Spinal cord (tissue), 10 donors: ENCODE results near the gene SDF4. TPM values are rescaled to one million over a fixed set of nuclear protein-coding genes. Genes with fewer than 3 reads are reported as not detected.

Experiments used
- DNase-seq, 6 donors: peaks; one replicate each; pipeline versions ENCODE4 v3.0.0 to v3.0.0-alpha.2; 2013 to 2015; ENCODE audit warnings: low spot score in 6 of 6, low read depth in 4 of 6
- H3K27ac ChIP-seq: one replicate; pipeline ENCODE4 v1.5.1; 2013; ENCODE audit warnings: low read depth, low read length, control low read depth
- H3K27me3 ChIP-seq: one replicate; pipeline ENCODE4 v1.6.1; 2013; ENCODE audit warnings: low read length; ENCODE audit not compliant: control insufficient read depth, insufficient read depth
- H3K36me3 ChIP-seq: one replicate; pipeline ENCODE4 v1.6.1; 2013; ENCODE audit warnings: low read length; ENCODE audit not compliant: control insufficient read depth, insufficient read depth
- H3K4me1 ChIP-seq: one replicate; pipeline ENCODE4 v1.6.1; 2013; ENCODE audit warnings: low read length; ENCODE audit not compliant: control insufficient read depth, insufficient read depth
- H3K4me3 ChIP-seq: one replicate; pipeline ENCODE4 v1.5.1; 2013; ENCODE audit warnings: low read depth, low read length, control low read depth
- H3K9me3 ChIP-seq: one replicate; pipeline ENCODE4 v1.6.1; 2013; ENCODE audit warnings: low read length; ENCODE audit not compliant: control insufficient read depth, insufficient read depth
- WGBS: methylation state at CpG from one replicate; pipeline ENCODE4 v1.1.5; 2013; ENCODE audit warnings: missing lambda C conversion rate; ENCODE audit not compliant: insufficient coverage; 5-methylcytosine and 5-hydroxymethylcytosine counted together
- polyA plus RNA-seq, 2 donors: library from polyadenylated mRNA; unstranded; fragments of 120-200 nt; gene quantifications; one replicate each; pipeline ENCODE4 v1.2.1, GENCODE V29; 2013; ENCODE audit not compliant: insufficient read length in 2 of 2
- total RNA-seq, 2 donors: library from RNA; depleted of rRNA in 1 of 2; stranded (reverse); fragments of 120-200 nt in 1 of 2; fragments of >200 nt in 1 of 2; gene quantifications; one replicate each; pipeline versions ENCODE4 v1.2.3 to v1.2.4, GENCODE V29; 2013 to 2014
- donor health status: healthy.

The SDF4 gene
- total and polyA plus RNA-seq, 4 donors, result 31.0 to 160 (median 106) TPM

DNA sequence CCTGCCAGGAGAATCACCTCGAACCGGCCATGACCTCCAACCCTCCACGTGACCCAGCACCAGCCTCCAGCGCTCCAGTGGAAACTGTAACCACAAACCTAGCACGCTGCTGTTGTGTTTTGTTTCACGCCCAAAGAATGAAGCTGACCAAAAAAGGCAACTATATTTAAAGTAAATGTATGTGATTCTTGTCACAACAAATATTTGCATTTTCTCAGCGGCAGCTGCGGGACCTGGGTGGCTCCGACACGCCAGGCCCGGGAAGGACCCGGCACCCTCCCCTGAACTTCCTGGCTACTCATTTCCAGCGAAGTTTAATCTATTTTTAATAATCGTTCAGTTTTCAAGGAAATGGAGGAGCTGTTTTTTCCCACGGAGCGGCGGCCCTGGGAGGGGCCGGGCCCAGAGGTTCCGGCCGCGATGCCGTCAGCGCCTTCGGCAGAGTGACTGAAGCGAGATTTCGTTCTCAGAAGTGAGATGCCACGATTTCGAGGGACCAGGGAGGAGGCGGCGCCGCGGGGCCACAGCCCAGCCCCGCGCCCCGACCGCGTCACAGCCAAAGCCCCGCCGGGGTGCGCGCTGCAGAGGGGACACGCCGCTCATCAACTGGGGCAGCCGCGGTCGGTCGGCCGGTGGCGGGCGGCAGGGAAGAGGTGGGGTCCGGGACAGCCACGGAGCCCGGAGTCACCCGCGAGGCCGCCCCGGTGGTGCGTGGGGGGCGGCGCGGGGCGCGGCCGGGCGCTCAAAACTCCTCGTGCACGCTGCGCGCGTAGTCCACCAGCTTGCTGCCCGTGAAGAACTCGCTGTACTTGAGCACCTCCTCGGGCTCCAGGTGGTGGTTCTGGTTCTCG lies 14.8 kb downstream of the SDF4 start:
- H3K4me1 ChIP-seq, result no peaks in the 10 kb centered on the region
- no peak overlapping the region for H3K27ac ChIP-seq
- WGBS, result 96% methylated on average over 69 of the region's 74 CpGs
- H3K4me3 ChIP-seq, result no peak overlapping the region
- DNase-seq, result no peak
- peaks cover 82% of the 10 kb centered on the region for H3K36me3 ChIP-seq
- no peaks in the 10 kb centered on the region for H3K9me3 ChIP-seq
- no peaks in the 10 kb centered on the region for H3K27me3 ChIP-seq

DNA sequence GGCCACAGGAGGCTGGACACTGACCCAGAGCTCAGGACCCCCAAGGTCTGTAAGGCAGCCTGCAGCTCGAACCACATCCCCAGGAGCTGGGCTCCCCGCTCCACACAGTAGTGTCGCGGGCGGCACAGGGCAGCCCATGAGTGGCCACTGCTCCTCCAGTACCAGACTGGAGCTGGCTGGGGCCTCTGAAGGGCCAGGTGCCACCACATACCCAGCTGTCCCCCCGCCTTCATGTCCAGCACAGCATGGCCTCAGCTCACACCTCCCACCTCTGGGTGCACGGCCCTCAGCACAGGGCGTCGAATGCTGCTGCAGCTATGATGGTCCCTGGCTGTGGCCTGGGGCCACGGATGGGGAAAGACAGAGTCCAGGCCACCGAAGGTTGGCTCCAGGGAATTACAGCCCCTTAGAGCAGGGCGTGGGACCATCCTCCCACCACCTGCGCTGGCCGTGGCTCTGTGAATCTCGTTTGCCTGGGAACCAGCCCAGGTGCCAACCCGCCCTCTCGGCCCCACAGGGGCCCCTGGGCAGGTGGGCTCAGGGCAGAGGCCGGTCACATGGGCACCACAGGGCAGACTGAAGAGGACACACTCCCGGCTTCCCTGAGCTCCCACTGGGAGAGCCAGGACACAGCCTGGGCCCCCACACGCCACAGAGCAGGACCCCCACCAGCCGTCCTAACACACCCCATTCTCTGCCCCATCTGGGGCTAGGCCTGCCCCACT lies 15.8 kb downstream of the SDF4 start:
- H3K4me1 ChIP-seq, result no peaks in the 10 kb centered on the region
- no peaks in the 10 kb centered on the region for H3K27me3 ChIP-seq
- H3K9me3 ChIP-seq, result no peaks in the 10 kb centered on the region
- peaks cover 72% of the 10 kb centered on the region for H3K36me3 ChIP-seq
- H3K27ac ChIP-seq, result no peak overlapping the region
- no peak for DNase-seq
- H3K4me3 ChIP-seq, result no peak overlapping the region
- WGBS, result 93% methylated on average over 20 of the region's 21 CpGs

DNA sequence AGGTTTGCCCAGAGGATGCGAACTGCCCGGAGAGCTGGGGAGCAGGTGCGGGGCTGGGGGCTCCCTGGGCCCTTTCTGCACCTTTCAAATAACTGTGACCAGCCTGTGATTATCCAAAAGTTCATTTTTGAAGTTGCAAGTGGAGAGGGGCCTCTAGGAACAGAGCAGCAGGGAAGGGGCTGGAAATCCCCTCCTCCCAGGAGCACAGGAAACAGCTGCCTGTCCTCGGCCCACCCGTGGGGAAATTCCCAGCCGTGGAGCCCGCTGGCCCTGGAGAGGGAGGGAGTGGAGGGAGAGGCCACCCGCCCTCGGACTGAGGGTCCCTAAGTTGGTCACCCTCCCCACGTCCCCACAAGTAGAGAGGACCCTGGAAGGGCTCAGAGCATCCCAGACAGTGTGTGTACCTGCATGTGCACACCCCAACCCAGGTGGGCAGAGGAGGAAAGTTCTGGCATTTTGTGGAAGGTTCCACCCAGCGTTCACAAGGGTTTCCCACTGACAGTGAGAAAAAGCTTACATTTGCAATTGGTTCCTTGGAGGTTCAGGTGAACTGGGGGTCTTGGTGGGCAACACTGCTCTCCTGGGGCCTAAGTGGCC lies 16.6 kb downstream of the SDF4 start:
- H3K4me3 ChIP-seq, result no peak overlapping the region
- no peak overlapping the region for H3K27ac ChIP-seq
- H3K9me3 ChIP-seq, result no peaks in the 10 kb centered on the region
- no peaks in the 10 kb centered on the region for H3K4me1 ChIP-seq
- 91% methylated on average over 3 of the region's 11 CpGs for WGBS
- H3K36me3 ChIP-seq, result peaks cover 64% of the 10 kb centered on the region
- no peaks in the 10 kb centered on the region for H3K27me3 ChIP-seq
- DNase-seq, result no peak

DNA sequence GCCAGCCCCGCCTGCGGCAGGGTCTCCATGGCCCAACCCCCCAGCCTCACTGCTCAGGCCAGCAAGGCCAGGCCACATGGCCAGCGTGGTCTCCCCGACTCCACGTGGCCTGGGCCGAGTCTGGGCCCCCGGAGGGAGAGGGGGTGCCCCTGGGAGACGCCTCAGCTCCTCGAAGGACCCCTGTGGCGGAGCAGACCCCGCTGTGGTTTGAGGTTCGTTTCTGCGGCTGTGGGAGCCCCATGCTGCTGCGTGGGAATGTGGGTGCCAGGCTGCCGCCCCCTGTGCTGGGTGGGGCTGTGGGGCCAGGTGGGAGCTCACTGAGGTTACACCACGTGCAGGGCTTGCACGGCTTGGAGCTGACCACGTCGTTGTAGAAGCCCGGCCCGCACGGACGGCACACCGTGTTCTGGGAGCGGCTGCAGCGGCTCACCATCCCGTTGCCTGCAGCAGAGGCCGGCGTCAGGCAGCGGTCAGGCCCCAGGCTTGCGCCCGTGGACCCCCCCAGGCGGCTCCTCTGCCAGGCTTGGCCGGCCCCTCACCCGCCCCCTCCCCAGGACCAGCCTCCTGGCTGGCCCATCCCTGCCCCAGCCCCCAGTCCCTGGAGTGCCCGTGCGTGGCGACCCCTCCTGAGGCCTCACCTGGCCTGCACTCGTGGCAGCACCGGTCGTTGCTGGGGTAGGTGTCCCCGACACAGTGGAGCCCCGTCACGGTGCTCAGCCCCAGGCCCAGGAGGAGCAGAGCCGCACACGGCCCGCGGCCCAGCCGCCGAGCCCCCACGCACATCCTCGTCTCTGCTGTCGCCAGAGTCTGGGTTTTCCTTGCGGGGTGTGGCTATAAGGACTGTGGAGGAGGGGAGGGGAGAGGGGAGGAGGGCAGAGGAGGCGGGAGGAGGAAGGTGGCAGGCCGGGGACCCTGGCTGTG lies 18.2 kb downstream of the SDF4 start, which contains the start of gene TNFRSF4:
TNFRSF4 (minus strand) TSS at position 809 of the 921 bp plus-strand sequence; CDS start at position 783, 26 bp downstream.
- Histone ChIP-seq H3K4me3 (no peak within 1 kb of the TSS), H3K27me3 (no peaks in the 10 kb centered on the region), H3K9me3 (no peaks in the 10 kb centered on the region), H3K4me1 (peaks cover under 1% of the 10 kb centered on the region), H3K36me3 (peaks cover 48% of the 10 kb centered on the region), H3K27ac (no peak within 1 kb of the TSS)
- no peak for DNase-seq
- WGBS, result 67% methylated on average over 54 of the region's 56 CpGs

DNA sequence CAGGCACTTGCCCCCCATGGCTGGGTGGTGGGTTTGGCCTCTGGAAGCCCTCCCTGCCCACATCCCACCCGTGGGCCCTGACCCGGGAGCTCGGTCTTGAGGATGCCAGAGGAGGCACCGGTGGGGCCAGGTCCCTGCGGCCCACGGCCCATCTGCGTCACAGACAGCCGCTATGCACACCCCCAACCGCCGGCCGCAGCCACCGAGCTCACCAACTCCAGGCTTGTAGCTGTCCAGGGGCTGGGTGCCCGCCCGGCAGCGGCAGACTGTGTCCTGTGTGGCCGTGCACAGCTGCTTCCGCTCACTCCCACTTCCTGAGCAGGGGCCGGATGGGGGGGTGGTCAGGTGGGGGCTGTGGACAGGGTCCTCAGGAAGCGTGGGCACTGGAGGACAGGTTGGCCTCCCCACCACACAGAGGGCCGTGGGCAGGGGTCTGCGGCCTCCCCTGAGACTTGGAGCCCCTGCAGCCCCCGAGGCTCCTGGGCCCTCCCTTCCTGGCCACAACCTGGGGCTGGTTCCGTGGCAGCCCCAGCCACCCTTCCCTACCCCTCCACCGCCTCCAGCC lies 18.9 kb downstream of the SDF4 start:
- 75% methylated on average over 24 of the region's 24 CpGs for WGBS
- no peaks in the 10 kb centered on the region for H3K9me3 ChIP-seq
- H3K36me3 ChIP-seq, result peaks cover 41% of the 10 kb centered on the region
- no peak overlapping the region for H3K27ac ChIP-seq
- H3K27me3 ChIP-seq, result peaks cover 4% of the 10 kb centered on the region
- H3K4me1 ChIP-seq, result peaks cover 8% of the 10 kb centered on the region
- H3K4me3 ChIP-seq, result no peak overlapping the region
- DNase-seq, result no peak

DNA sequence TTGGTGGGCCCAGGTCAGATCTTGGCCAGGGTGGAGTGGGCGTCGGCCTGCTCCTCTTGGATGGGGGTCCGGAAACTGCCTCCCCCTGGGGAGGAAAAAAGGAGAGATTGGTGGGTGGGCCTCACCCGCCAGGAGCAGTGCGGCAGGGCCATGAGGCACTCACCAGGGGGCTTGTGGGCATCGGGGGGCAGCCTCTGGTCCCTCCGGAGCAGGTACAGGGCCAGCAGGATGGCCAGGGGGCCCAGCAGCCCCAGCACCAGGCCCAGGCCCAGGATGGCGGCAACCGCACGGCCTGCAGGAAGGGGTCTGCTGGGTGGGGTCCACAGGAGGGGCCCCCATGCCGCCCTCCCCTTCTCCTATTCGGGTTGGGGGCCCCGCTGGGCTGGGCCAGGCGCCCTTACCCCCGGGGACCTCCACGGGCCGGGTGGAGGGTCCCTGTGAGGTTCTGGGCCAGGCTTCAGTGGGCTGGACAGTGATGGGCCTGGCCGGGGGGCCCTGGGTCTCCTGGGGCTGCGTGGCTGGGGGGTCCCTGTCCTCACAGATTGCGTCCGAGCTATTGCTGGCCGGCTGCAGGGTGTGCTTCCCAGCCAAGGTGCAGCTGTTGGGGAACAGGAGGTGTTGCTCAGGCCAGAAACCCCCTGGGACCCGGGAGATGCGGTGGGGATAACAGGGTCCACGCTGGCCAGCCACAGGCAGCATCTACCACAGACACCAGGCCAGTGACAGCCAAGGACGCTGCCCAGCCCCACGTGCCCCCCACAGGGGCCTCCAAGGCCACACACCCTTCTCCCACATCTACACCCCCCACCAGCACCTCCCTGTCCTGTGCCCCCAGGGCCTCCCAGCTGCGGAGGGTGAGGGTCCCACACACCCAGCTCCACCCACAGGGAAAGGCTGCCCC lies 20.0 kb downstream of the SDF4 start:
- no peak overlapping the region for H3K4me3 ChIP-seq
- no peak for DNase-seq
- no peak overlapping the region for H3K27ac ChIP-seq
- H3K36me3 ChIP-seq, result peaks cover 30% of the 10 kb centered on the region
- H3K9me3 ChIP-seq, result no peaks in the 10 kb centered on the region
- H3K4me1 ChIP-seq, result peaks cover 10% of the 10 kb centered on the region
- peaks cover 14% of the 10 kb centered on the region for H3K27me3 ChIP-seq
- WGBS, result 85% methylated on average over 28 of the region's 28 CpGs

DNA sequence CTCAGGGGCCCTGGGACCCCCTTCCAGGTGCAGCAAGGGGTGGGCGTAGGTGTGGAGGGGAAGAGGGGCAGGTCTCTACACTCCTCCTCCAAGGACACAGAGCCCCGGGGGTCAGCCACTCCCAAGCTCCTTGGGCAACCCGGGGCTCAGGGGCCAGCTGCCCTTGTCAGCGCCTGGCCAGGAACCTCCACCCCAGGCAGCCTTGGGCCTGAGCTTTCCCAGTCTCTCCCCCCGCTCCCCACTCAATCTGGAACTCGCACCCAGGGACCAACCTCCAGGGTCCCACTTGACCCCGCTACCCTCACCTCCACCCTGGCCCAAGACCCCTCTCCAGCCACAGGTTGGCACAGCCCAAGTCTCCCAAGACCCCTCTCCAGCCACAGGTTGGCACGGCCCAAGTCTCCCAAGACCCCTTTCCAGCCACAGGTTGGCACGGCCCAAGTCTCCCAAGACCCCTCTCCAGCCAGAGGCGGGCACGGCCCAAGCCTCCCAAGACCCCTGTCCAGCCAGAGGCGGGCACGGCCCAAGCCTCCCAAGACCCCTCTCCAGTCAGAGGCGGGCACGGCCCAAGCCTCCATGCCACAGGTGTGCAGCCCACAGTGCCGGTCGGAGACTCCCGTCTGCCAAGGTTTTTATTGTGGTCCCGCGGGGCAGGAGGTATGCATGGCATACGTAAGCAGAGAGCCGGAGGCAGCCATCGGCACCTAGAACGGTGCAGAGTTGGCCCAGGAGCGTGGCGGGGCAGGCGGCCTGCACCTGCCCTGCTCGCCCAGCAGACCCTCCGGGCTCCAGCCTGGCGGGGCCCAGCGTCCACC lies 20.9 kb downstream of the SDF4 start:
- H3K4me3 ChIP-seq, result no peak overlapping the region
- WGBS, result 90% methylated on average over 29 of the region's 31 CpGs

More for the DNA sequence above, 20.9 kb downstream of the SDF4 start:
- Histone ChIP-seq H3K4me1 (peaks cover 19% of the 10 kb centered on the region), H3K36me3 (peaks cover 22% of the 10 kb centered on the region), H3K9me3 (no peaks in the 10 kb centered on the region), H3K27ac (no peak overlapping the region), H3K27me3 (peaks cover 21% of the 10 kb centered on the region)
- no peak for DNase-seq
